ENCODE data around the gene RPL10A. TPM values are rescaled to one million over a fixed set of nuclear protein-coding genes. Genes with fewer than 3 reads are reported as not detected.

The RPL10A gene
- total and polyA plus RNA-seq, 2 of the 8 experiments (the other 6 are each of a cell fraction or from before 2014, with no cell fraction given): 1,893 to 2,948 TPM

GRCh38 chr6:35499372-35499771, 31.2 kb downstream of the RPL10A start:
- ChIA-PET POLR2A (ENCODE audit: partially characterized antibody) (interaction anchor here (1.0 to 37.6 kb wide), 2 partner anchors 9 to 22 kb away, joined by 4 to 1319 read pairs; partner anchors contain the start of gene RPL10A), CTCF (ENCODE audit: partially characterized antibody) (no interaction called here)
- no peak overlapping the region for H3K4ac ChIP-seq (replicated peaks; ENCODE audit: insufficient read length, low read depth, low read length)
- H3K79me2 ChIP-seq (ENCODE audit: control insufficient read depth in 1 of 2, insufficient read depth in 2 of 2, low read length in 2 of 2): peaks cover 0 to 15% of the 10 kb centered on the region in 2 experiments; a peak in 2 of 4 replicates
- H3K36me3 ChIP-seq (ENCODE audit: control insufficient read depth in 2 of 4, insufficient read depth in 4 of 4, low read length in 3 of 4): no peaks in the 10 kb centered on the region
- no peak overlapping the region for H4K5ac ChIP-seq (ENCODE audit: insufficient read length, low read depth, low read length)
- DNase-seq (ENCODE audit: low read depth in 1 of 2, low spot score in 2 of 2): no peak
- H3K18ac ChIP-seq (ENCODE audit: extremely low read depth, low read length): no peak overlapping the region
- peaks cover 6% of the 10 kb centered on the region; the same call in 1 of the 2 replicates for H3K23me2 ChIP-seq (ENCODE audit: low read depth, low read length)
- H3K4me3 ChIP-seq (ENCODE audit: extremely low read depth in 1 of 4, insufficient read depth in 2 of 4, low read depth in 3 of 4, low read length in 4 of 4): no peak overlapping the region
- H2AK5ac ChIP-seq (ENCODE audit: low read depth, low read length): 0 out of 2 replicates have a peak overlapping the region, but pooled peaks have one; percentile 3
- no peak overlapping the region for H2BK12ac ChIP-seq (ENCODE audit: low read depth, low read length)
- no peaks in the 10 kb centered on the region for H3K9me3 ChIP-seq (ENCODE audit: insufficient read depth in 2 of 2, low read depth in 1 of 2, low read length in 1 of 2)
- peaks cover 7 to 22% (median 16%) of the 10 kb centered on the region in 4 experiments for H3K4me1 ChIP-seq (replicated peaks in 1 of 4; ENCODE audit: control insufficient read depth in 3 of 4, insufficient read depth in 4 of 4, low read length in 3 of 4)
- H2BK20ac ChIP-seq (ENCODE audit: low read length): 0 out of 2 replicates have a peak overlapping the region, but pooled peaks have one; percentile 29
- peak overlapping the region in 1 of 2 experiments; percentile 83; a peak in 1 of 4 replicates for H3K4me2 ChIP-seq (ENCODE audit: insufficient read depth in 1 of 2, low read depth in 2 of 2, low read length in 2 of 2)
- 81% methylated on average over 4 of the region's 4 CpGs; no CpG with 5 or more reads in 1 of the 2 experiments for WGBS, 2 experiments (ENCODE audit: extremely low coverage in 1 of 2, insufficient coverage in 1 of 2, insufficient read length in 1 of 2, insufficient replicate concordance in 2 of 2, low coverage in 1 of 2, low lambda C conversion rate in 2 of 2, missing lambda C conversion rate in 1 of 2)
- H4K8ac ChIP-seq (ENCODE audit: extremely low read depth, insufficient read depth, low read length): no peak overlapping the region
- no peak overlapping the region for H2BK5ac ChIP-seq (ENCODE audit: low read depth, low read length)
- H3K56ac ChIP-seq (replicated peaks; ENCODE audit: insufficient read length, low read depth, low read length): no peak overlapping the region
- peak overlapping the region; percentile 92 for H2BK15ac ChIP-seq (ENCODE audit: low read length)
- peaks cover 0 to 13% (median 6%) of the 10 kb centered on the region in 4 experiments; a peak in 4 of 7 replicates for H3K27me3 ChIP-seq (replicated peaks in 1 of 4; ENCODE audit: control insufficient read depth in 3 of 4, extremely low read depth in 1 of 4, insufficient read depth in 3 of 4, low read length in 3 of 4)
- H4K20me1 ChIP-seq (replicated peaks in 1 of 2; ENCODE audit: control insufficient read depth in 1 of 2, insufficient read depth in 2 of 2, low read length in 2 of 2): peaks cover 4 to 8% of the 10 kb centered on the region in 2 experiments
- no peak for FAIRE-seq
- H3K9ac ChIP-seq (replicated peaks in 1 of 4; ENCODE audit: extremely low read depth in 1 of 4, low read depth in 3 of 4, low read length in 3 of 4): no peak overlapping the region
- no peak overlapping the region for H3K14ac ChIP-seq (ENCODE audit: insufficient read length)
- no peak overlapping the region for H4K91ac ChIP-seq (replicated peaks; ENCODE audit: insufficient read length, low read length)
- H2AFZ ChIP-seq (ENCODE audit: low read length): no peak overlapping the region
- no peak for TF ChIP-seq POLR2AphosphoS5 (IDR thresholded peaks at IDR 0.05; ENCODE audit: low read depth, low read length)
- no peak overlapping the region for H2BK120ac ChIP-seq (replicated peaks; ENCODE audit: low read depth, low read length)
- H3K23ac ChIP-seq (ENCODE audit: insufficient read length): no peak overlapping the region
- peaks cover 5% of the 10 kb centered on the region; the same call in 1 of the 2 replicates for H3K79me1 ChIP-seq (ENCODE audit: low read depth, low read length)
- no peak overlapping the region for H3K27ac ChIP-seq (ENCODE audit: low read depth, low read length)

Data from H1 (cell line).